Measurements from ENCODE around the gene VWF. TPM values are rescaled to one million over a fixed set of nuclear protein-coding genes. Genes with fewer than 3 reads are reported as not detected.

Gene VWF
- total RNA-seq, 4 donors from 2014 or later = 21.1 to 92.5 (median 49.7) TPM

GRCh38 chr12:6037459-6037858 lies 87.0 kb downstream of the VWF start:
- WGBS, 2 donors = 69 to 90% methylated on average over 5 to 8 of the region's 9 CpGs
- intact Hi-C loops (cut with DNase I) = no loop called here
- H3K9me3 ChIP-seq = no peaks in the 10 kb centered on the region
- H3K27ac ChIP-seq = no peak overlapping the region
- H3K4me1 ChIP-seq = no peaks in the 10 kb centered on the region
- peaks cover 0 to 4% (median 0%) of the 10 kb centered on the region in 4 donors for H3K27me3 ChIP-seq
- TF ChIP-seq POLR2A (IDR thresholded peaks at IDR 0.05) (no peak), CTCF (IDR thresholded peaks at IDR 0.05) (no peak)
- H3K4me3 ChIP-seq = no peak overlapping the region
- peaks cover 0 to 77% (median 0%) of the 10 kb centered on the region in 3 donors for H3K36me3 ChIP-seq
- DNase-seq = no peak

- H3K4me1 ChIP-seq = no peaks in the 10 kb centered on the region
- H3K36me3 ChIP-seq = peaks cover 0 to 67% (median 0%) of the 10 kb centered on the region in 3 donors
- 71 to 83% methylated on average over 1 to 3 of the region's 3 CpGs for WGBS, 2 donors
- no peak overlapping the region for H3K4me3 ChIP-seq
- DNase-seq = no peak
- H3K27me3 ChIP-seq = peaks cover 0 to 4% (median 0%) of the 10 kb centered on the region in 4 donors
- H3K9me3 ChIP-seq = no peaks in the 10 kb centered on the region
- no peak for TF ChIP-seq POLR2A (IDR thresholded peaks at IDR 0.05)
- no peak for TF ChIP-seq CTCF (IDR thresholded peaks at IDR 0.05)
- intact Hi-C loops (cut with DNase I) = no loop called here
- H3K27ac ChIP-seq = no peak overlapping the region
These were observed 88.0 kb downstream of the VWF start for GRCh38 chr12:6036509-6036908.

- Histone ChIP-seq H3K9me3 (no peaks in the 10 kb centered on the region), H3K4me1 (peaks cover 0 to 7% (median 0%) of the 10 kb centered on the region in 3 donors), H3K27ac (no peak overlapping the region), H3K4me3 (no peak overlapping the region), H3K27me3 (peaks cover 0 to 4% (median 0%) of the 10 kb centered on the region in 4 donors), H3K36me3 (peaks cover 0 to 63% (median 0%) of the 10 kb centered on the region in 3 donors)
- no peak for TF ChIP-seq CTCF (IDR thresholded peaks at IDR 0.05)
- no peak for TF ChIP-seq POLR2A (IDR thresholded peaks at IDR 0.05)
- WGBS, 2 donors = 89 to 95% methylated on average over 5 to 8 of the region's 9 CpGs
- no peak for DNase-seq
- intact Hi-C loops (cut with DNase I) = no loop called here
These were observed 89.9 kb downstream of the VWF start for GRCh38 chr12:6034596-6034995.

- WGBS, 2 donors = 76% methylated on average over 8 of the region's 8 CpGs; no CpG with 5 or more reads in 1 of the 2 donors
- Histone ChIP-seq H3K36me3 (peaks cover 0 to 60% (median 0%) of the 10 kb centered on the region in 3 donors), H3K4me1 (peaks cover 0 to 7% (median 0%) of the 10 kb centered on the region in 3 donors), H3K27ac (no peak overlapping the region), H3K4me3 (no peak overlapping the region), H3K9me3 (no peaks in the 10 kb centered on the region), H3K27me3 (peaks cover 0 to 4% (median 0%) of the 10 kb centered on the region in 4 donors)
- intact Hi-C loops (cut with DNase I) = no loop called here
- TF ChIP-seq CTCF (IDR thresholded peaks at IDR 0.05) (no peak), POLR2A (IDR thresholded peaks at IDR 0.05) (no peak)
- no peak for DNase-seq
These were observed 90.9 kb downstream of the VWF start for GRCh38 chr12:6033546-6033945.

- TF ChIP-seq POLR2A (IDR thresholded peaks at IDR 0.05) (no peak), CTCF (IDR thresholded peaks at IDR 0.05) (no peak)
- H3K4me3 ChIP-seq = no peak overlapping the region
- peaks cover 0 to 7% (median 0%) of the 10 kb centered on the region in 3 donors for H3K4me1 ChIP-seq
- intact Hi-C loops (cut with DNase I) = no loop called here
- DNase-seq = no peak
- peaks cover 0 to 4% (median 0%) of the 10 kb centered on the region in 4 donors for H3K27me3 ChIP-seq
- H3K27ac ChIP-seq = no peak overlapping the region
- WGBS, 2 donors = 92 to 93% methylated on average over 8 of the region's 8 CpGs
- no peaks in the 10 kb centered on the region for H3K9me3 ChIP-seq
- peaks cover 0 to 60% (median 0%) of the 10 kb centered on the region in 3 donors for H3K36me3 ChIP-seq
These were observed 91.7 kb downstream of the VWF start for GRCh38 chr12:6032726-6033125.
